GM19395 (cell line): ENCODE measurements around the gene TPCN1.

Experiments
- ATAC-seq: cut with Tn5 transposase; IDR thresholded peaks from one replicate; pipeline ENCODE4 v1.9.1; 2021; ENCODE audit warnings: mild to moderate bottlenecking, moderate library complexity; ENCODE audit not compliant: unreplicated experiment

TPCN1 gene

DNA sequence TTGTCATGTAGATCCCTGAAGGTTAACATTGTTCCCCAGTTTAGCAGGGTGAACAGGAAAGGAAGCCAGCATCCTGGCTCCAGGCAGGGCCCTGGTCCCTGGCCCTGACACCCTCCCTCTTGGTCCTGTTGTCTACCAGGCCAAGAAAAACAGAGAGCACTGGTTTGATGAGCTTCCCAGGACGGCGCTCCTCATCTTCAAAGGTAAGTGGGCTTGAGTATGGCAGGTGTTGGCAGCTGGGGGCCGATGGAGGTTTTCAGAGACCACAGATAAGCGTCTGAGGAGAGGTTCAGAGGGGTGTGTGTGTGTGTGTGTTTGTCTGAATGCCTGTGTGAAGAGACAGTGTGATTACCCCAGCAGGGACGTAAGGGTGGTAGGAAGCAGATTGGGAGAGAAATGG is 57.4 kb downstream of the TPCN1 start:
- no peak for ATAC-seq

DNA sequence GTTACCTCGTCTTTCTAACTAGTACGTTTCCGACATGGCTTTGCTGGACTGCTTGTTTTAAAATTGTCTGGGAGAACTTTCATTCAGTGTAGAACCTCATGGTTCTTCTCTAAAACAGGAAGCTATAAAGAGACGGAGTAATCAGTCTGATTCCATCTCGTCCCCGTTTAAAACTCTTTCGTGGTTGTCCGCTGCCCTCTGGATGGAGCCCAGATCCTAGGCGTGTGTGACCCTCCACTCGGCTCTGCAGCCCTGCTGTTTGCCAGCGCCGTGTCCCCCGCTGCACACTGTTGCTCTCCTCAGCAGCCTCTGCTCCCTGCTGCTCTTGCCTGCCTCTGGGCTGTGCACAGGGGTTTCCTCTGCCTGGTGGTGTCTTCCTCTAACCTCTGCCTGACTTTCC is 63.5 kb downstream of the TPCN1 start:
- ATAC-seq = no peak

- ATAC-seq = no peak
Measured at GRCh38 chr12:113285679-113286610, 64.7 kb downstream of the TPCN1 start.

DNA sequence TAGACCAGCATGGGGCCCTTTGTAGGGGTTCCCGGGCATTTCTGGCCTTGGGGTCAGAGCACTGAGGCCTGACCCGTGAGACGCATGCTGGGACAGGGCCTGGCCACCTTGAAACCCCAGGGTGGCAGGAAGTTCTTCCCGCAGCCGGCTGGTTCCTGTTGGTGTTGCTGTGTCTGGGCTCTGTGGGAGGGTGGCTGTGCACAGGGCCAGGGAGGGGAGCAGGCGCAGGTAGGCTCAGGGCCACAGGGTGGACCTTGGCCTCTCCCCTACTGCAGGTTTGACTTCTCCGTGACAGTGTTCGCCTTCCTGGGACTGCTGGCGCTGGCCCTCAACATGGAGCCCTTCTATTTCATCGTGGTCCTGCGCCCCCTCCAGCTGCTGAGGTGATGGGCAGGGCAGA is 65.4 kb downstream of the TPCN1 start:
- no peak for ATAC-seq

- ATAC-seq = no peak
Measured at GRCh38 chr12:113287146-113287898, 66.1 kb downstream of the TPCN1 start.

DNA sequence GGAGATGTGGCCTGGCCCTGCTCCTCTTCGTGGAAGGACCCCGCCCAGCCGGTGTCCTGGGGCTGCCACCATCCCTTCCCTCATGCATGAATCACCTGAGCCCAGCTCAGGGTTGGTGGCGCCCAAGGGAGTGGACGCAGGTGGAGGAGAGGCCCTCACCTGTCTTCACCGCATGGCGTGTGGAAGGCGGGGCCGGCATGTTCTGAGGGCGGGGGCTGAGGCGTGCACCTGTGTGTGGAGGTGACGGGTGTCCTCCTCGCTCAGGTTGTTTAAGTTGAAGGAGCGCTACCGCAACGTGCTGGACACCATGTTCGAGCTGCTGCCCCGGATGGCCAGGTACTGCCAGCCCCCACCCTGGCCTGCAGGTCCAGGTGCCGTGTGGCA is 66.6 kb downstream of the TPCN1 start:
- no peak for ATAC-seq

DNA sequence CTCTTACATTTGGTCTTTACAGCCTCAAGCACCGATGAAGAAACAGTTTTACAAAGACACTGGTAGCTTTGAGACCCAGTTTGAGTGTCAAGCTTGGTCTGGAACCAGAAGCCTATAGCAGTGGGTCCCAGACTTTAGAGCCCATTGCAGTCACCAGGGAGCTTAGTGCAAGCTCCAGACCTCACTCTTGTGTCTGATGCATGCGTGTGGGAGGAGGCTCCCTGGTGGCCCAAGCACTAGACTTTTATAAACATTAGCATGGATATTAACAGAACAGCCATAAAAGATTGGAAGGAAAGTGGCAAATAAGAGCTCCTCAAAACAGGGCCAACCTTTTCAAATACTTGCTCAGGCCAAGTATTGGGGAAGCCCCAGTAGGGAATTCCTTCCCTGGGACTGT is 68.1 kb downstream of the TPCN1 start:
- ATAC-seq = no peak

DNA sequence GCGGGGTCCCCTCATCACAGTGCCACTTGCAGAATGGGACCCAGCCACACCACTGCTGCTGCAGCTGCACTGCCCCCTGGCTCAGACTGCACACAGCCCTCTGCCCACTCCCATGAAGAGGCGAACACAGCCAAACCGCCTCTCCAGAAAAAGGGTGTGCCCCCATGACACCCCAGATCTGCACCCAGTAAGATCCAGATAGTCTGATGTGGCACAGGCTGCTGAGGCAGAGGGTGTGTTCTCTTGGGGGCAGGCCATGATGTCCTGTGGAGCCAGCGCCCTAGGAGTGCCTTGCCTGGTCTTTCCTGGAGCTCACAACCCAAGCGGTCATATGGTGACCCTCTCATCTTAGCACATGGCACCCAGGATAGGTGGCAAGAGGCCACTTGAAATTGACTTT is 69.2 kb downstream of the TPCN1 start:
- ATAC-seq = no peak

DNA sequence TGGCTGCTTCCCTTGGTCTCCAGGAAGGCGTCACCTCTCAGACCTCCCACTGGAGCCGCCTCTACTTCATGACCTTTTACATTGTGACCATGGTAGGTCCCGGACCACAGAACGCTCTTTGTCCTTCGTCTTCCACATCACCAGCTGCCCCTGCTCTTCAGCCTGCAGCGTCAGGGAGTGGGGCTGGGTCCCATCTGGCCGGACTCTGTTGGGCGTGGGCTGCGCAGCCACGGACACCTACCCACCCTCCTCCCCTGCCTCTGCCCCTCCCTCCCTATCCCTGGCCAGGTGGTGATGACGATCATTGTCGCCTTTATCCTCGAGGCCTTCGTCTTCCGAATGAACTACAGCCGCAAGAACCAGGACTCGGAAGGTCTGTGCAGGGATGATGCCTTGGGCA is 70.3 kb downstream of the TPCN1 start:
- no peak for ATAC-seq

DNA sequence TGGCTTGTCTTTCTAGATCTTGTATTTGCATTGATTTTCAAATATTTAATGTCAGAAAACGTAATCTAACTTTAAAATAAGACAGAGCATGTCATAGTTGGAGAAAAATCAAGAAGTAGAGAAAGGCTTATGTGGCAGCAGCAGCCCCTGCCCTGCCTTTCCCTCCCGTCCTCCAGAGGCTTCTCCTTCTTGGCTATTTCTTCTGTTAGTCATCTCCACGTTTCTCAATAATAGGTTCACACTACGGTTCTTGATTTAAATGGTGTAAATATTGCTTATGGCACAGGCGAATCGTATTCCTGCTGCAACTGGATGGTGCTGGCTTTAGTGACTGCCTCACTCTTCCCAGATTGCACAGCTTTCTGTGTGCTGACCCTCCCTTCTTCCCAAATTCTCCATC is 70.8 kb downstream of the TPCN1 start:
- ATAC-seq = no peak

GRCh38 chr12:113292547-113292946 is 71.3 kb downstream of the TPCN1 start:
- no peak for ATAC-seq

- ATAC-seq = no peak
Measured at GRCh38 chr12:113293100-113293499, 71.8 kb downstream of the TPCN1 start.

DNA sequence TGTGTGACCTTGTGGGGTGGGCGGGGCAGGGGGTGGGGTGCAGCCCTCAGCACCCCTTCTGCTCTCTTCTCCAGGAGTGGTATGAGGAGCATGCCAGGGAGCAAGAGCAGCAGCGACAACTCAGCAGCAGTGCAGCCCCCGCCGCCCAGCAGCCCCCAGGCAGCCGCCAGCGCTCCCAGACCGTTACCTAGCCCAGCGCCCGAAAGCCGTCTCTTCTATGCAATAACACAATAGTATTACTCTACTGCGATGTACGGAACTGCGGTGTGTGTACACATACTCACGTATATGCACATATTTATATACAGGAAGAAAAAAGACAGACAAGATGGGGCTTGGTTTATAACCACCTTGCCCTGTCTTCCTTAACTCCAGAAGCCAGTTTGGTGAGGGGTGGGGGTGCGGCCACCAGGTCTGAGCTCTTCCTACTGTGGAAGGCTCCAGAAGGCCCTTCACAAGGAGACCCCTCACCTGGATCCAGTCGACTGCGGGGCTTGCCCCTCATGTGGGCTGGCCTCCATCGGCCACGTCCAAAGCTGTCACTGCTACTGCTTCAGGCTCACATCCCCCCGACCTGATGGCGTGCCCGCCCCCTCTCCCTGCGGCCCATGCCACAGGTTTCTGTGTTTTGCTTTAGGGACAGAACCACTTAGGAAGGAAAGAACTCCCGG is 74.8 kb downstream of the TPCN1 start:
- no peak for ATAC-seq

- ATAC-seq = no peak
Measured at GRCh38 chr12:113296557-113297213, 75.4 kb downstream of the TPCN1 start.

GRCh38 chr12:113297214-113297587 is 75.9 kb downstream of the TPCN1 start:
- no peak for ATAC-seq

GRCh38 chr12:113297621-113298471 is 76.6 kb downstream of the TPCN1 start:
- no peak for ATAC-seq

DNA sequence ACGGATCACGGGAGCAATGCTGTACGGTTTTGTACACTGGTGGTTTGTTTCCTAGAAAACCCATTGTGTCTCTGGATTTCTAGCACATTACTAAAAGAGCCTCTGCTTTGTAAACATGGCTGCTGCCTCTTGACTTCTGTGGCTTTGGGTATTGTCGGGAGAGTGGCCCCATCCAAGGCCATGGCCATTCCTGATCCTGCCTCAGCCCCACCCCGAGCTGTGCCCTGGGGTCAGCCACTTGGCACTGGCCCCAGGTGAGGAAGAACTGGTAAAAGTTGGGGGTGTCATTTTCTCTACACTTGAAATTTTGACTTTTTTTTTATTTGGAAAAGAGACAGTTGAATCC is 77.2 kb downstream of the TPCN1 start:
- ATAC-seq = no peak

DNA sequence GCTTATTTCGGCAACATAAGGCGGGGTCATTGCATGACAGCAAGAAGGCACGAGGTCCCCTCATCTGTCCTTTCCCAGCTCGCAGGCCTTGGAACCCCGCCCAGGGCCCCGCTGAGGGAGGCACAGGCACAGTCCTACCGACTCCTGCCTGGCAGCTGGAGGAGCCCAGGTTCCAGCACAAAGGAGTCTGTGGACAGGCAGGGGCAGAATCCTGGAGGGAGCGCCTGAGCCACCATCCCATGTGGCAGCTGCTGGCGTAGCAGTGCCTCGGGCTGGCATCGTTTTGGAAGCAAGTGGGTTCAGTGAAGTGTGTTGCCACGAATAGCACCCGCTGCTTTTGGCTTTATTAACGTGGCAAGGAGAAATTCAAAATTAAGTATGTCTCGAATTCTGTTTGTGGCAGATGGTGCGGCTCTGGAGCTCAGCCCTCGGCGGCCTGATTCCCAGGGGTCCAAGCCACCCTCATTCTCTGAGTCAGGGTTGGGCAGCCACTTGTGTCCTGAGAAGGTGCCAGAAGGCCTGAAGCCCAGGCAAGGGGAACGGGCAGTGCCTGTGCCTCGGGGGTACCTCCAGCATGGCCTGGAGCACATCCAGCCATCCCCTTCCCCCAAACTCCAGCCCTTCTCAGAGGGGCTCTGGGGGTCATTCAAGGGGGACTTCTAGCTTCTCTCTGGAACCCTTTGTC is 77.7 kb downstream of the TPCN1 start:
- no peak for ATAC-seq

DNA sequence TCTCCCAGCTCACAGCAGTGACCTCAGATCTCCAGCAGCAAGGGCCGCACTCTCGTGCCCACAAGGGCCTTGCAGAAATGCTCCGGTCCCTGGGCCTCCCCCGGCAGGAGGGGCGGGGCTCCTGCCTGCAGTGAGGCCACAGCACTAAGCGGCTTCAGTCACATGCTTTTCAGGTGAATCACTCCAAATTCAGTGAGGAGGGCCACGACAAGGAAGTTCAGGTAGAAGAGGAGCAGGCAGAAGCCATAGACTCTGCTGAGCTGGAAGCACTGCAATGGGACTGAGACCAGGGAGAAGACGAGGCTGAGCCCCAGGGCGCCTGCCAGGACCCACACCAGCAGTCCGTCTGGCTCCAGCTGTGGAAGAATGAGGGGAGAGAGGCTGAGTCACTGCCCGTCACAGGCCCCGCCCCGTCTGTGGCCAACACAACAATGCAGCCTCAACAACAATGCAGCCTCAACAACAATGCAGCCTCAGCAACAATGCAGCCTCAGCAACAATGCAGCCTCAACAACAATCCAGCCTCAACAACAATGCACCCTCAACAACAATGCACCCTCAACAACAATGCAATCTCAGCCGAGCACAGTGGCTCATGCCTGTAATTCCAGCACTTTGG is 78.5 kb downstream of the TPCN1 start:
- ATAC-seq = no peak
